ENCODE measurements around the gene SLC12A1.

The SLC12A1 gene

GRCh38 chr15:48186271-48186670 is 19.8 kb upstream of the SLC12A1 start:
- H3K4me3 ChIP-seq (ENCODE audit: low read depth, low read length): no peak overlapping the region
- no peaks in the 10 kb centered on the region for H3K36me3 ChIP-seq
- TF ChIP-seq, protein P1, sequence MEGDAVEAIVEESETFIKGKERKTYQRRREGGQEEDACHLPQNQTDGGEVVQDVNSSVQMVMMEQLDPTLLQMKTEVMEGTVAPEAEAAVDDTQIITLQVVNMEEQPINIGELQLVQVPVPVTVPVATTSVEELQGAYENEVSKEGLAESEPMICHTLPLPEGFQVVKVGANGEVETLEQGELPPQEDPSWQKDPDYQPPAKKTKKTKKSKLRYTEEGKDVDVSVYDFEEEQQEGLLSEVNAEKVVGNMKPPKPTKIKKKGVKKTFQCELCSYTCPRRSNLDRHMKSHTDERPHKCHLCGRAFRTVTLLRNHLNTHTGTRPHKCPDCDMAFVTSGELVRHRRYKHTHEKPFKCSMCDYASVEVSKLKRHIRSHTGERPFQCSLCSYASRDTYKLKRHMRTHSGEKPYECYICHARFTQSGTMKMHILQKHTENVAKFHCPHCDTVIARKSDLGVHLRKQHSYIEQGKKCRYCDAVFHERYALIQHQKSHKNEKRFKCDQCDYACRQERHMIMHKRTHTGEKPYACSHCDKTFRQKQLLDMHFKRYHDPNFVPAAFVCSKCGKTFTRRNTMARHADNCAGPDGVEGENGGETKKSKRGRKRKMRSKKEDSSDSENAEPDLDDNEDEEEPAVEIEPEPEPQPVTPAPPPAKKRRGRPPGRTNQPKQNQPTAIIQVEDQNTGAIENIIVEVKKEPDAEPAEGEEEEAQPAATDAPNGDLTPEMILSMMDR (IDR thresholded peaks at IDR 0.05; ENCODE audit: low read depth, low read length): no peak
- no peak overlapping the region for H3K27ac ChIP-seq
- DNase-seq: no peak
- H3K27me3 ChIP-seq (ENCODE audit: insufficient read depth, low read depth, severe bottlenecking): no peaks in the 10 kb centered on the region
- H3K9me3 ChIP-seq (ENCODE audit: severe bottlenecking): no peaks in the 10 kb centered on the region

DNA sequence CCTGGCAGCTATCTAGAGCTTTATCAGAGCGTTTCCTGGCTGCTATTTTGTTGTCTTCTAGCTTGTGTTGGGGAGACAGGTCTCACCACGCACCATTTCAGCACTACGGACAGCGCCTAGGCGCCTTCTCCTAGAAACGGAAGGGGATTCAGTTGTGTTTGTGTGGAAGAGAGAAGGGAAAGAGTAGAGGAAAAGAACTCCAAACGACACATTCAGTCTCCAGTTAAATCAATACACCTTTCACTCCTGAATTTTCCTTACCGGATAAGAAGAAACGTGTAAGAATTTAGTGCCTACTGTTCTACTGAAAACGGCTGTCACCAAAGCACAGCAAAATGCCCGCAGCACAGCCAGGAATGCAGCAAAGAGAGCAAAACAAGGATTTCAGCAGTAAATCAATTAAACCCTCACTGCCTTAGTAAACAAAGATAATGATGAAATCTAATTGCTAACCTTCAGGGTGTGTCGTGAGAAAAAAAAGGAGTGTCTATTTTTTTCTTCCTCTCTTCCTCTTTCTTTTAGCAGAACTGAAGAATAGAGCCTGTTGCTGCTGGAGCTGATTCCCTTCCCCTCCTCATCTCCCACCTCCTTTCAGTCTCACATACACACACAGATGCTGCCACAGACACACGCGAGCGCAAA is 15.0 kb upstream of the SLC12A1 start:
- no peak for DNase-seq
- Histone ChIP-seq H3K27me3 (ENCODE audit: insufficient read depth, low read depth, severe bottlenecking) (no peaks in the 10 kb centered on the region), H3K4me3 (ENCODE audit: low read depth, low read length) (no peak overlapping the region), H3K36me3 (no peaks in the 10 kb centered on the region), H3K27ac (no peak overlapping the region), H3K9me3 (ENCODE audit: severe bottlenecking) (no peaks in the 10 kb centered on the region)
- TF ChIP-seq, protein P1 (IDR thresholded peaks at IDR 0.05; ENCODE audit: low read depth, low read length): no peak

GRCh38 chr15:48191574-48192225 is 14.4 kb upstream of the SLC12A1 start, which contains the start of gene CTXN2:
Gene CTXN2 (plus strand): TSS chr15:48191665. CDS start chr15:48201301, 9,636 bp downstream.
- Histone ChIP-seq H3K36me3 (no peaks in the 10 kb centered on the region), H3K9me3 (ENCODE audit: severe bottlenecking) (no peaks in the 10 kb centered on the region), H3K27ac (no peak within 1 kb of the TSS), H3K27me3 (ENCODE audit: insufficient read depth, low read depth, severe bottlenecking) (no peaks in the 10 kb centered on the region), H3K4me3 (ENCODE audit: low read depth, low read length) (no peak within 1 kb of the TSS)
- TF ChIP-seq, protein P1 (IDR thresholded peaks at IDR 0.05; ENCODE audit: low read depth, low read length): no peak
- no peak for DNase-seq

DNA sequence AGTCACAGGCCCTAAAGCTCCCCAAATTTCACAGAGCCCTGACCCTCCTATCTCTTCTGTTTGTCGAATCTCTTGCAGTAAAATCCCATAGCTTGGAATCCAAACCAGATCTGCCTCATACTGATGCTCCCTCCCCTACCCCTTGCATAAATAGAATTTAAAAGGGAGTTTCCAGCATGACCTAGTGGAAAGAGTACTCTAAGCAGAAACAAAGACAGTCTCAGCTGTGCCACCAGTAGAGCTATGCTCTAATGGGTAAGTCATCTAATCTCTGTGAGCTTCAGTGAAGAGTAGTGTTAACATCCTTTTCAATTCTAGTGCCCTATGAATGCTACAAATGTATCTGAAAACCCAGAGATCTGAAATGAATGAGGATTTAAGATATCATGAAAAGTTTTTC is 4.0 kb upstream of the SLC12A1 start:
- TF ChIP-seq, protein P1 (IDR thresholded peaks at IDR 0.05; ENCODE audit: low read depth, low read length): no peak
- Histone ChIP-seq H3K36me3 (no peaks in the 10 kb centered on the region), H3K27ac (no peak overlapping the region), H3K9me3 (ENCODE audit: severe bottlenecking) (no peaks in the 10 kb centered on the region), H3K27me3 (ENCODE audit: insufficient read depth, low read depth, severe bottlenecking) (no peaks in the 10 kb centered on the region), H3K4me3 (ENCODE audit: low read depth, low read length) (no peak overlapping the region)
- DNase-seq: no peak

- no peak overlapping the region for H3K4me3 ChIP-seq (ENCODE audit: low read depth, low read length)
- no peaks in the 10 kb centered on the region for H3K36me3 ChIP-seq
- H3K27me3 ChIP-seq (ENCODE audit: insufficient read depth, low read depth, severe bottlenecking): no peaks in the 10 kb centered on the region
- H3K9me3 ChIP-seq (ENCODE audit: severe bottlenecking): no peaks in the 10 kb centered on the region
- TF ChIP-seq, protein P1 (IDR thresholded peaks at IDR 0.05; ENCODE audit: low read depth, low read length): no peak
- no peak for DNase-seq
- H3K27ac ChIP-seq: no peak overlapping the region
These were observed 15.2 kb downstream of the SLC12A1 start for GRCh38 chr15:48221261-48221660.
